ENCODE results near the gene DHX30. TPM values are rescaled to one million over a fixed set of nuclear protein-coding genes. Genes with fewer than 3 reads are reported as not detected.
A peak's percentile ranks its signal among the peaks of the same experiment; 100 is the strongest.

DHX30 gene
- total and polyA plus RNA-seq, 4 experiments from 2014 or later: 31.3 to 93.0 (median 67.7) TPM

- no peak overlapping the region for H3K27ac ChIP-seq (ENCODE audit: low read depth, low read length)
- peak overlapping the region in 1 of 7 donors; percentile 57 for H3K27ac Mint-ChIP-seq
- intact Hi-C loops (cut with micrococcal nuclease): no loop called here
- H3K9me3 Mint-ChIP-seq: peaks cover 0 to 2% (median 0%) of the 10 kb centered on the region in 8 donors
- H3K4me1 ChIP-seq (ENCODE audit: insufficient read depth, low read length): peaks cover 8% of the 10 kb centered on the region
- no peaks in the 10 kb centered on the region for H3K9me3 ChIP-seq (ENCODE audit: control insufficient read depth in 1 of 2, low read length in 2 of 2)
- no peaks in the 10 kb centered on the region for H3K27me3 ChIP-seq (ENCODE audit: insufficient read depth, low read length)
- H3K4me3 Mint-ChIP-seq: no peak overlapping the region
- CTCF ChIA-PET (ENCODE audit: partially characterized antibody): interaction anchor here (1.7 kb wide), 1 partner anchor 14 kb away, joined by 3 read pairs; no protein-coding TSS in a partner anchor
- POLR2A ChIA-PET (ENCODE audit: partially characterized antibody): interaction anchor here (0.9 kb wide), 1 partner anchor 9 kb away, joined by 4 read pairs; the partner anchor contains the start of gene SMARCC1
- no peak overlapping the region for H3K4me3 ChIP-seq (ENCODE audit: low read length in 2 of 2)
- H3K4me1 Mint-ChIP-seq: peaks cover 10 to 28% (median 14%) of the 10 kb centered on the region in 4 donors
- peaks cover 14% of the 10 kb centered on the region for H3K36me3 ChIP-seq (ENCODE audit: insufficient read depth, low read length)
- H3K27me3 Mint-ChIP-seq: no peaks in the 10 kb centered on the region
- H3K36me3 Mint-ChIP-seq: peaks cover 15 to 26% of the 10 kb centered on the region in 2 donors
- DNase-seq: no peak
Observed at GRCh38 chr3:47772047-47772446, 30.9 kb upstream of the DHX30 start.

GRCh38 chr3:47772788-47773187, 30.1 kb upstream of the DHX30 start:
- DNase-seq: no peak
- Mint-ChIP-seq H3K36me3 (peaks cover 15 to 26% of the 10 kb centered on the region in 2 donors), H3K27me3 (no peaks in the 10 kb centered on the region), H3K4me3 (no peak overlapping the region), H3K9me3 (peaks cover 0 to 2% (median 0%) of the 10 kb centered on the region in 8 donors), H3K4me1 (peaks cover 10 to 28% (median 14%) of the 10 kb centered on the region in 4 donors), H3K27ac (no peak overlapping the region)
- intact Hi-C loops (cut with micrococcal nuclease): no loop called here
- Histone ChIP-seq H3K9me3 (ENCODE audit: control insufficient read depth in 1 of 2, low read length in 2 of 2) (no peaks in the 10 kb centered on the region), H3K4me3 (ENCODE audit: low read length in 2 of 2) (no peak overlapping the region), H3K4me1 (ENCODE audit: insufficient read depth, low read length) (peaks cover 10% of the 10 kb centered on the region), H3K27ac (ENCODE audit: low read depth, low read length) (no peak overlapping the region), H3K27me3 (ENCODE audit: insufficient read depth, low read length) (no peaks in the 10 kb centered on the region), H3K36me3 (ENCODE audit: insufficient read depth, low read length) (peaks cover 14% of the 10 kb centered on the region)
- ChIA-PET CTCF (ENCODE audit: partially characterized antibody) (interaction anchor here (1.7 kb wide), 1 partner anchor 14 kb away, joined by 3 read pairs; no protein-coding TSS in a partner anchor), POLR2A (ENCODE audit: partially characterized antibody) (interaction anchor here (0.9 kb wide), 1 partner anchor 9 kb away, joined by 4 read pairs; the partner anchor contains the start of gene SMARCC1)

- no peaks in the 10 kb centered on the region for H3K9me3 ChIP-seq (ENCODE audit: control insufficient read depth in 1 of 2, low read length in 2 of 2)
- no peaks in the 10 kb centered on the region for H3K27me3 ChIP-seq (ENCODE audit: insufficient read depth, low read length)
- ChIA-PET CTCF (ENCODE audit: partially characterized antibody) (no interaction called here), POLR2A (ENCODE audit: partially characterized antibody) (interaction anchor here (1.7 kb wide), 1 partner anchor 10 kb away, joined by 4 read pairs; no protein-coding TSS in a partner anchor)
- H3K4me3 ChIP-seq (ENCODE audit: low read length in 2 of 2): no peak overlapping the region
- peaks cover 0 to 18% of the 10 kb centered on the region in 2 donors for H3K36me3 Mint-ChIP-seq
- H3K4me3 Mint-ChIP-seq: no peak overlapping the region
- intact Hi-C loops (cut with micrococcal nuclease): no loop called here
- no peaks in the 10 kb centered on the region for H3K27me3 Mint-ChIP-seq
- peaks cover 44% of the 10 kb centered on the region for H3K4me1 ChIP-seq (ENCODE audit: insufficient read depth, low read length)
- H3K27ac ChIP-seq (ENCODE audit: low read depth, low read length): no peak overlapping the region
- no peak overlapping the region for H3K27ac Mint-ChIP-seq
- peaks cover 20 to 43% (median 32%) of the 10 kb centered on the region in 4 donors for H3K4me1 Mint-ChIP-seq
- H3K9me3 Mint-ChIP-seq: peaks cover 0 to 2% (median 0%) of the 10 kb centered on the region in 8 donors
- DNase-seq: no peak
- H3K36me3 ChIP-seq (ENCODE audit: insufficient read depth, low read length): peaks cover 5% of the 10 kb centered on the region
Observed at GRCh38 chr3:47778746-47779145, 24.2 kb upstream of the DHX30 start.

GRCh38 chr3:47780741-47781684, 21.9 kb upstream of the DHX30 start:
- peak overlapping the region; percentile 89 to 99 (median 97) for H3K27ac Mint-ChIP-seq
- H3K27me3 ChIP-seq (ENCODE audit: insufficient read depth, low read length): no peaks in the 10 kb centered on the region
- intact Hi-C loops (cut with micrococcal nuclease): loop anchor here (1.0 to 10.0 kb wide), 6 partner anchors 8 to 400 kb away; partner anchors contain the start of genes DHX30, ELP6 and PTPN23
- peaks cover 16 to 33% (median 25%) of the 10 kb centered on the region in 4 donors for H3K4me1 Mint-ChIP-seq
- H3K9me3 ChIP-seq (ENCODE audit: control insufficient read depth in 1 of 2, low read length in 2 of 2): no peaks in the 10 kb centered on the region
- CTCF ChIA-PET (ENCODE audit: partially characterized antibody): interaction anchor here (1.2 kb wide), 1 partner anchor 260 kb away, joined by 3 read pairs; no protein-coding TSS in a partner anchor
- H3K36me3 ChIP-seq (ENCODE audit: insufficient read depth, low read length): no peaks in the 10 kb centered on the region
- H3K4me1 ChIP-seq (ENCODE audit: insufficient read depth, low read length): peaks cover 39% of the 10 kb centered on the region
- peaks cover 0 to 14% of the 10 kb centered on the region in 2 donors for H3K36me3 Mint-ChIP-seq
- peak in 4 of 5 donors; percentile 65 to 87 (median 69) for DNase-seq
- H3K4me3 Mint-ChIP-seq: peak overlapping the region; percentile 92 to 97 (median 93)
- H3K27me3 Mint-ChIP-seq: no peaks in the 10 kb centered on the region
- POLR2A ChIA-PET (ENCODE audit: partially characterized antibody): interaction anchor here (0.8 to 2.2 kb wide), 13 partner anchors 7 to 308 kb away, joined by 3 to 9 read pairs (median 4); partner anchors contain the start of genes DHX30, ELP6 and SCAP
- peak overlapping the region; percentile 67 to 91 for H3K4me3 ChIP-seq (ENCODE audit: low read length in 2 of 2)
- H3K27ac ChIP-seq (ENCODE audit: low read depth, low read length): peak overlapping the region; percentile 96
- no peaks in the 10 kb centered on the region for H3K9me3 Mint-ChIP-seq

GRCh38 chr3:47781685-47782445, 21.1 kb upstream of the DHX30 start, which contains the start of gene SMARCC1:
Gene SMARCC1 (minus strand): TSS chr3:47781893. CDS start chr3:47781797, 96 bp downstream.
- no peaks in the 10 kb centered on the region for H3K27me3 ChIP-seq (ENCODE audit: insufficient read depth, low read length)
- POLR2A ChIA-PET (ENCODE audit: partially characterized antibody): interaction anchor here (0.8 to 2.2 kb wide), 12 partner anchors 9 to 307 kb away, joined by 3 to 9 read pairs (median 4); partner anchors contain the start of genes DHX30, ELP6 and SCAP
- Mint-ChIP-seq H3K27me3 (no peaks in the 10 kb centered on the region), H3K4me1 (peaks cover 16 to 33% (median 21%) of the 10 kb centered on the region in 4 donors), H3K27ac (peak within 1 kb of the TSS; percentile 95 to 99 (median 99)), H3K9me3 (no peaks in the 10 kb centered on the region), H3K4me3 (peak within 1 kb of the TSS; percentile 92 to 97 (median 94)), H3K36me3 (peaks cover 0 to 14% of the 10 kb centered on the region in 2 donors)
- no peaks in the 10 kb centered on the region for H3K9me3 ChIP-seq (ENCODE audit: control insufficient read depth in 1 of 2, low read length in 2 of 2)
- DNase-seq: peak; percentile 95 to 98 (median 98)
- CTCF ChIA-PET (ENCODE audit: partially characterized antibody): interaction anchor here (1.2 kb wide), 1 partner anchor 261 kb away, joined by 3 read pairs; no protein-coding TSS in a partner anchor
- intact Hi-C loops (cut with micrococcal nuclease): loop anchor here (1.0 to 10.0 kb wide), 6 partner anchors 7 to 401 kb away; partner anchors contain the start of genes DHX30, ELP6 and PTPN23
- peaks cover 39% of the 10 kb centered on the region for H3K4me1 ChIP-seq (ENCODE audit: insufficient read depth, low read length)
- H3K27ac ChIP-seq (ENCODE audit: low read depth, low read length): peak within 1 kb of the TSS; percentile 96
- no peaks in the 10 kb centered on the region for H3K36me3 ChIP-seq (ENCODE audit: insufficient read depth, low read length)
- H3K4me3 ChIP-seq (ENCODE audit: low read length in 2 of 2): peak within 1 kb of the TSS; percentile 71 to 91

GRCh38 chr3:47782446-47783308, 20.3 kb upstream of the DHX30 start:
- H3K27me3 ChIP-seq (ENCODE audit: insufficient read depth, low read length): no peaks in the 10 kb centered on the region
- H3K4me1 ChIP-seq (ENCODE audit: insufficient read depth, low read length): peaks cover 39% of the 10 kb centered on the region
- CTCF ChIA-PET (ENCODE audit: partially characterized antibody): interaction anchor here (0.9 kb wide), 1 partner anchor 262 kb away, joined by 3 read pairs; no protein-coding TSS in a partner anchor
- peak overlapping the region; percentile 71 to 91 for H3K4me3 ChIP-seq (ENCODE audit: low read length in 2 of 2)
- POLR2A ChIA-PET (ENCODE audit: partially characterized antibody): interaction anchor here (1.0 to 1.3 kb wide), 2 partner anchors 13 to 269 kb away, joined by 3 to 7 read pairs; partner anchors contain the start of gene ELP6
- H3K9me3 ChIP-seq (ENCODE audit: control insufficient read depth in 1 of 2, low read length in 2 of 2): no peaks in the 10 kb centered on the region
- Mint-ChIP-seq H3K9me3 (no peaks in the 10 kb centered on the region), H3K27ac (peak overlapping the region; percentile 95 to 99 (median 99)), H3K4me3 (peak overlapping the region; percentile 90 to 97 (median 94)), H3K27me3 (no peaks in the 10 kb centered on the region), H3K4me1 (peaks cover 16 to 33% (median 21%) of the 10 kb centered on the region in 4 donors), H3K36me3 (peaks cover 0 to 14% of the 10 kb centered on the region in 2 donors)
- H3K27ac ChIP-seq (ENCODE audit: low read depth, low read length): peak overlapping the region; percentile 96
- no peaks in the 10 kb centered on the region for H3K36me3 ChIP-seq (ENCODE audit: insufficient read depth, low read length)
- DNase-seq: no peak
- intact Hi-C loops (cut with micrococcal nuclease): loop anchor here (5.0 to 10.0 kb wide), 2 partner anchors 40 to 198 kb away; no protein-coding TSS in a partner anchor
